ENCODE data around the gene ARR3.
A peak's percentile ranks its signal among the peaks of the same experiment; 100 is the strongest.
"Not testable (repeated sequence)": the region's sequence is repeated elsewhere in the genome, so short reads cannot be mapped to it uniquely, and the experiment has no call there.

The ARR3 gene

GRCh38 chrX:70254063-70254400 is 14.1 kb upstream of the ARR3 start:
- Histone ChIP-seq H3K4me1 (ENCODE audit: insufficient read depth, low read length) (no peaks in the 10 kb centered on the region), H2AFZ (ENCODE audit: low read depth, low read length) (no peak overlapping the region), H3K9me3 (ENCODE audit: low read length) (no peaks in the 10 kb centered on the region), H3K27me3 (ENCODE audit: insufficient read depth, low read length) (no peaks in the 10 kb centered on the region), H3K4me3 (ENCODE audit: low read length) (no peak overlapping the region), H3K36me3 (ENCODE audit: insufficient read depth, low read length) (no peaks in the 10 kb centered on the region)

GRCh38 chrX:70254909-70255308 is 13.2 kb upstream of the ARR3 start:
- Histone ChIP-seq H3K4me1 (ENCODE audit: insufficient read depth, low read length) (no peaks in the 10 kb centered on the region), H3K4me3 (ENCODE audit: low read length) (no peak overlapping the region), H3K36me3 (ENCODE audit: insufficient read depth, low read length) (no peaks in the 10 kb centered on the region), H3K27me3 (ENCODE audit: insufficient read depth, low read length) (no peaks in the 10 kb centered on the region), H3K9me3 (ENCODE audit: low read length) (no peaks in the 10 kb centered on the region), H2AFZ (ENCODE audit: low read depth, low read length) (no peak overlapping the region)

DNA sequence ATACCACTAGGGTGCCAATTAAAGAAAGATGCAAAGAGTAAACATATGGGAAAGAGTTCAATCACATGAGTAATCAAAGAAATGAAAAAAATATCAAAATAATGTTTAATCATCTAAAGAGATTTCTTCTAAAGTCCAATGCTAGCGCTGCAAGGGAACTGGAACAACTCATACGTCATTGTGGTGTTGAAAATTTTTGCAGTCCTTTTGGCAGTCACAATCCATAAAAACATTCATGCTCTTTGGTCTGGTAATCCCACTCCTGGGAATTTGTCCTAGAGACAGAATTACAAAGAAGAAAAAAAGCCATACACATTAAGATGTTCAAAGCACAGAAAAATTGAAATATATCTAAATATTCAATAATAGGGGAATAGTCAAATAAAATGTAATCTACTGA is 12.7 kb upstream of the ARR3 start:
- H3K4me1 ChIP-seq (ENCODE audit: insufficient read depth, low read length) = no peaks in the 10 kb centered on the region
- H3K9me3 ChIP-seq (ENCODE audit: low read length) = no peaks in the 10 kb centered on the region
- no peak overlapping the region for H3K4me3 ChIP-seq (ENCODE audit: low read length)
- H3K36me3 ChIP-seq (ENCODE audit: insufficient read depth, low read length) = no peaks in the 10 kb centered on the region
- no peaks in the 10 kb centered on the region for H3K27me3 ChIP-seq (ENCODE audit: insufficient read depth, low read length)
- H2AFZ ChIP-seq (ENCODE audit: low read depth, low read length) = no peak overlapping the region

- Histone ChIP-seq H3K4me1 (ENCODE audit: insufficient read depth, low read length) (no peaks in the 10 kb centered on the region), H3K36me3 (ENCODE audit: insufficient read depth, low read length) (no peaks in the 10 kb centered on the region), H2AFZ (ENCODE audit: low read depth, low read length) (no peak overlapping the region), H3K4me3 (ENCODE audit: low read length) (no peak overlapping the region), H3K9me3 (ENCODE audit: low read length) (no peaks in the 10 kb centered on the region), H3K27me3 (ENCODE audit: insufficient read depth, low read length) (no peaks in the 10 kb centered on the region)
Observed at GRCh38 chrX:70257423-70258288, 10.5 kb upstream of the ARR3 start.

DNA sequence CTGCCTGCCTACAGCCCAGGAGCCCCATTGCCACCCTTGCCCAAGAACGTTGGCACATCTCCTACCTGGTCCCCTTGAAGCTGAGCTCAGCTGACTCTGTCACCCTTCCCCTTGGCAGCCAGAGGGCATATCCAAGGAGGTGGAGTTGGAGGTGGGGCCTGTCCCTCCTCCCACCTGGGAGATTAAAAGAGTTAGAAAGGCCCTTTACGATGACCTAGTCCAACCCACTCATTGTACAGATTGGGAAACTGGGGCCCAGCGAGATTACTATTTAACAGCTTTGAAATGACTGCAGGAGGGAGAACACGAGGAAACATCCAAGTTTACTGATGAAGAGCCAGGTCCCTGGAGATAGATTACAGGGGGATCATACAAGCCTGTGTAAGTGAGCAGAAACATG is 8.0 kb upstream of the ARR3 start, which contains the start of gene P2RY4:
TSS of gene P2RY4 (minus strand) at position 101 of the 400 bp plus-strand sequence. CDS start 580 bp downstream, outside the sequence.
- Histone ChIP-seq H2AFZ (ENCODE audit: low read depth, low read length) (no peak within 1 kb of the TSS), H3K9me3 (ENCODE audit: low read length) (no peaks in the 10 kb centered on the region), H3K36me3 (ENCODE audit: insufficient read depth, low read length) (no peaks in the 10 kb centered on the region), H3K4me3 (ENCODE audit: low read length) (no peak within 1 kb of the TSS), H3K27me3 (ENCODE audit: insufficient read depth, low read length) (no peaks in the 10 kb centered on the region), H3K4me1 (ENCODE audit: insufficient read depth, low read length) (no peaks in the 10 kb centered on the region)

DNA sequence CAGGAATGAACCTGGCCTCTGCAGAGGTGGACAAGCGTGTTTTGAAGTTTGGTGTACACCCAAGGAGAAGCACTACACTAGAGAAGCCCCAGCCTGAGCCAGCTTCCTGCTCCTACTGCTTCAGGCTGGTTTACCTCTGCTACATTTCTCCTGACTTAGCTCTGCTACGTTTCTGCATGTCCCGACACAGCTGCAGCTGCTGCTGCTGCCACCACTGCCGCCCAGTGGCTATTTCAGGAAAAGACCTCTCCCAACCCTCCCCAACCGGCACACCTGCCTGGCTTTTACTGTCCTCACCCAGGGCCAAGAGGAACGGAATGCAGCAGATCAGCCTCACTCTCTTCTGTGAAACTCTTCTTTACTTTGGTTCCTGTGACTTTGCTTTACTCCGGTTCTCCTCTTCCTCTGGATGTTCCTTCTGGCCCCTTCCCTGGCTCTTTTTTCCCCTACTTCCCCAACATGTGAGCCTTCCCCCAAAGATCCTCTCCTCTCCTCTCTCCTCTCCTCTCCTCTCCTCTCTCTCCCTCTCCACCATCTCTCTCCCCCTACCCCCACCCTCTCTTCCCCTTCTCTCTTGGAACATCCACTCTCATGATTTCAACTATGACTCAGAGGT is 5.1 kb upstream of the ARR3 start:
- Histone ChIP-seq H3K4me3 (ENCODE audit: low read length) (no peak overlapping the region), H3K36me3 (ENCODE audit: insufficient read depth, low read length) (no peaks in the 10 kb centered on the region), H2AFZ (ENCODE audit: low read depth, low read length) (no peak overlapping the region), H3K9me3 (ENCODE audit: low read length) (no peaks in the 10 kb centered on the region), H3K4me1 (ENCODE audit: insufficient read depth, low read length) (no peaks in the 10 kb centered on the region), H3K27me3 (ENCODE audit: insufficient read depth, low read length) (no peaks in the 10 kb centered on the region)

- Histone ChIP-seq H3K36me3 (ENCODE audit: insufficient read depth, low read length) (no peaks in the 10 kb centered on the region), H3K27me3 (ENCODE audit: insufficient read depth, low read length) (no peaks in the 10 kb centered on the region), H3K4me1 (ENCODE audit: insufficient read depth, low read length) (no peaks in the 10 kb centered on the region), H2AFZ (ENCODE audit: low read depth, low read length) (no peak overlapping the region), H3K4me3 (ENCODE audit: low read length) (no peak overlapping the region), H3K9me3 (ENCODE audit: low read length) (no peaks in the 10 kb centered on the region)
Observed at GRCh38 chrX:70264784-70265183, 3.4 kb upstream of the ARR3 start.

- not testable (repeated sequence) for H3K9me3 ChIP-seq (ENCODE audit: low read length); H3K27me3 ChIP-seq (ENCODE audit: insufficient read depth, low read length); H3K36me3 ChIP-seq (ENCODE audit: insufficient read depth, low read length)
Observed at GRCh38 chrX:70274029-70274428, 5.9 kb downstream of the ARR3 start.

DNA sequence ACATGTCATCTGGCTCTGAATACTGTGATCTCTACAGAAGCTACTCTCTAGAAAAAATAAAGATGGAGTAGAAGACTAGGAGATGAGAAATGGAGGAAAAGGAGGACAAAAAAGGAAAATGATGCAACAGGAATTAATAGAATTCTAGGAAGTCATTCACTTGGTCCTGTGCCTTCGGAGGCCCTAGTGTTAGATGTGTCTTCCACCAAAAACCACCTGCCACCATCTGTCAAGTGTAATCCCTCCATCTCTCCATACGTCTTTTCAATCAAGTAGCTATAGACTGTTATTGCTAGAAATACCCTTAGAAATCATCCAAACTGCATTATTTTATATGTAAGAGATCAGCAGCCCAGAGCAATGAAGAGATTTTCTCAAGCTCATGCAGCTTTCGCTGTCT is 10.9 kb downstream of the ARR3 start:
- Histone ChIP-seq H2AFZ (ENCODE audit: low read depth, low read length) (no peak overlapping the region), H3K27me3 (ENCODE audit: insufficient read depth, low read length) (no peaks in the 10 kb centered on the region), H3K4me1 (ENCODE audit: insufficient read depth, low read length) (no peaks in the 10 kb centered on the region), H3K36me3 (ENCODE audit: insufficient read depth, low read length) (no peaks in the 10 kb centered on the region), H3K4me3 (ENCODE audit: low read length) (no peak overlapping the region), H3K9me3 (ENCODE audit: low read length) (no peaks in the 10 kb centered on the region)

More at GRCh38 chrX:70274029-70274428, 5.9 kb downstream of the ARR3 start:
- H3K4me1 ChIP-seq (ENCODE audit: insufficient read depth, low read length); H3K4me3 ChIP-seq (ENCODE audit: low read length); H2AFZ ChIP-seq (ENCODE audit: low read depth, low read length): not testable (repeated sequence)

- no peaks in the 10 kb centered on the region for H3K27me3 ChIP-seq (ENCODE audit: insufficient read depth, low read length)
- no peaks in the 10 kb centered on the region for H3K4me1 ChIP-seq (ENCODE audit: insufficient read depth, low read length)
- H3K4me3 ChIP-seq (ENCODE audit: low read length) = no peak overlapping the region
- H2AFZ ChIP-seq (ENCODE audit: low read depth, low read length) = no peak overlapping the region
- H3K9me3 ChIP-seq (ENCODE audit: low read length) = no peaks in the 10 kb centered on the region
- no peaks in the 10 kb centered on the region for H3K36me3 ChIP-seq (ENCODE audit: insufficient read depth, low read length)
Observed at GRCh38 chrX:70280573-70280972, 12.4 kb downstream of the ARR3 start.

- Histone ChIP-seq H3K36me3 (ENCODE audit: insufficient read depth, low read length) (peaks cover 3% of the 10 kb centered on the region), H3K27me3 (ENCODE audit: insufficient read depth, low read length) (no peaks in the 10 kb centered on the region), H2AFZ (ENCODE audit: low read depth, low read length) (no peak within 1 kb of the TSS), H3K9me3 (ENCODE audit: low read length) (no peaks in the 10 kb centered on the region), H3K4me3 (ENCODE audit: low read length) (no peak within 1 kb of the TSS), H3K4me1 (ENCODE audit: insufficient read depth, low read length) (no peaks in the 10 kb centered on the region)
Observed at GRCh38 chrX:70281951-70282350, 13.8 kb downstream of the ARR3 start, which contains the start of gene RAB41. RAB41 (plus strand) TSS chrX:70282172; CDS start chrX:70282218, 46 bp downstream.

DNA sequence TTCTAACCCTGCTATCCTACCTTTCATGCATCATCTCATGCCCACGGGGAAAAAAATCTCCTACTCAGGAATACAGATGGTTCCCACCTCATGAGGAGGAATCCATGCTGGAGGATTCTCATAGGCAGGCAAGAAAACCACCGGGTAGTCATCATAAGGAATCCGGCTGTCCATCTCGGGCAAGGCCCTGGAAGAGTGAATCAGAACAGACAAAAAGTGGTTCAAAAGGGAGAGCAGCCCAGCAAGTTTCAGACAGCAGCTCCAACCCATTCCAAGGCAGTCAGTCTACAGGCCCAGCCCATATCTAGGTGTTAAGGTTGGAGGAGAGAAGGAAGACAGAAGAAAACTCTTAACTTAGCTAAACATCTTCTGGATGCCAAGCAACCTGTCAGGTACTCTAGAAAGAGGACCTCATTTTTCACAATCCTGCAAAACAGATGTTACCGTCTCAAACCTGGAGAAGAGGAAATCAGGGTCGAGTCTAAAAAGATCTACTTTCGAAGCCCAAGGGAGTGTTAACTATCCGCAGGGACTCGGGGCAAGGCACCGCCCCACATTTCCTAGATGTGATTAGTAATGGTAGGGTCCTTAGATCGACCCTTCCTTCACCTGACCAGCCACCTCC is 21.1 kb downstream of the ARR3 start:
- no peaks in the 10 kb centered on the region for H3K27me3 ChIP-seq (ENCODE audit: insufficient read depth, low read length)
- H3K36me3 ChIP-seq (ENCODE audit: insufficient read depth, low read length) = peaks cover 10% of the 10 kb centered on the region
- no peak overlapping the region for H2AFZ ChIP-seq (ENCODE audit: low read depth, low read length)
- no peaks in the 10 kb centered on the region for H3K9me3 ChIP-seq (ENCODE audit: low read length)
- H3K4me1 ChIP-seq (ENCODE audit: insufficient read depth, low read length) = peaks cover 2% of the 10 kb centered on the region
- peak overlapping the region; percentile 70 for H3K4me3 ChIP-seq (ENCODE audit: low read length)

All from neuron (in vitro differentiated cells).